ENCODE measurements around the gene PDE4DIP.
"Not testable (repeated sequence)": the region's sequence is repeated elsewhere in the genome, so short reads cannot be mapped to it uniquely, and the experiment has no call there.

GRCh38 chr1:148977785-148978184 is 133.6 kb downstream of the PDE4DIP start:
- TF ChIP-seq CTCF, POLR2AphosphoS5, EP300 (IDR thresholded peaks at IDR 0.05): not testable (repeated sequence)
